ENCODE results near the gene CXCL8.

- TF ChIP-seq CTCF (IDR thresholded peaks at IDR 0.05; ENCODE audit: low read depth, low read length) (no peak), EZH2phosphoT487 (IDR thresholded peaks at IDR 0.05; ENCODE audit: low read depth) (no peak)
These were observed 34.6 kb upstream of the CXCL8 start for GRCh38 chr4:73705721-73706120.

All from OCI-LY3 (cell line).